HEK293 (cell line): ENCODE data around the gene KCNIP4.

Source experiments
- CTCF ChIA-PET: fragments of 350-600 bp; formaldehyde crosslinking; extraction: SDS; loops from one replicate; lab custom pipeline; 2021; ENCODE audit warnings: antibody characterized with exemption; lab: Yijun Ruan, JAX
- POLR2A ChIA-PET: fragments of 300-600 bp; formaldehyde crosslinking; extraction: SDS; loops from one replicate; lab custom pipeline; 2020; ENCODE audit warnings: antibody characterized with exemption, inconsistent platforms; lab: Yijun Ruan, JAX
- H3K27ac ChIP-seq: fragments of 200-500 bp; sonication (Bioruptor generic); 2 replicates; pipeline ENCODE4 v1.5.1; 2014; ENCODE audit warnings: low read depth, low read length, control low read depth, inconsistent platforms; ENCODE audit errors: extremely low read depth
- H3K36me3 ChIP-seq, 2 experiments: fragments of 200-500 bp in 1 of 2; sonication (Bioruptor generic) in 1 of 2; 1 replicate in 1 of 2; 2 replicates in 1 of 2; pipeline ENCODE4 v1.5.1; 2014 to 2017; ENCODE audit warnings: inconsistent platforms in 2 of 2, low read length in 2 of 2; ENCODE audit not compliant: control insufficient read depth in 2 of 2, insufficient read depth in 1 of 2
- H3K4me1 ChIP-seq: fragments of 200-500 bp; sonication (Bioruptor generic); 2 replicates; pipeline ENCODE4 v1.5.1; 2014; ENCODE audit warnings: mild to moderate bottlenecking, low read length, inconsistent platforms; ENCODE audit not compliant: control insufficient read depth, insufficient read depth
- H3K4me3 ChIP-seq: 2 replicates; pipeline ENCODE4 v1.5.1; 2011; ENCODE audit warnings: low read depth, mild to moderate bottlenecking, control low read depth, low read length, moderate library complexity
- H3K9me3 ChIP-seq: fragments of 200-500 bp; sonication (Bioruptor generic); 2 replicates; pipeline ENCODE4 v1.5.1; 2014; ENCODE audit warnings: low read depth, low read length, inconsistent platforms; ENCODE audit not compliant: control insufficient read depth, insufficient read depth
- BCL11A ChIP-seq: fragments of 450-650 bp; formaldehyde crosslinking; IDR thresholded peaks from 2 replicates; pipeline ENCODE4 v1.5.1; 2016; ENCODE audit warnings: low read depth, missing biosample characterization, missing genetic modification characterization
- GFI1B ChIP-seq: fragments of 450-650 bp; formaldehyde crosslinking; IDR thresholded peaks from 2 replicates; pipeline ENCODE4 v1.5.1; 2016; ENCODE audit warnings: missing biosample characterization, missing genetic modification characterization
- OVOL3 ChIP-seq: fragments of 450-650 bp; formaldehyde crosslinking; IDR thresholded peaks from 2 replicates; pipeline ENCODE4 v1.5.1; 2016; ENCODE audit warnings: missing biosample characterization, missing genetic modification characterization
- REPIN1 ChIP-seq: fragments of 450-650 bp; formaldehyde crosslinking; IDR thresholded peaks from 2 replicates; pipeline ENCODE4 v1.5.1; 2017; ENCODE audit warnings: missing biosample characterization, missing genetic modification characterization, low read depth
- ZBTB1 ChIP-seq: fragments of 450-650 bp; formaldehyde crosslinking; IDR thresholded peaks from 2 replicates; pipeline ENCODE4 v1.5.1; 2016; ENCODE audit warnings: missing biosample characterization, missing genetic modification characterization
- ZBTB17 ChIP-seq: fragments of 450-650 bp; formaldehyde crosslinking; IDR thresholded peaks from 2 replicates; pipeline ENCODE4 v1.5.1; 2016; ENCODE audit warnings: missing biosample characterization, missing genetic modification characterization
- ZNF138 ChIP-seq: fragments of 450-650 bp; formaldehyde crosslinking; IDR thresholded peaks from 2 replicates; pipeline ENCODE4 v1.5.1; 2016; ENCODE audit warnings: missing biosample characterization, missing genetic modification characterization, borderline replicate concordance
- ZNF140 ChIP-seq: fragments of 450-650 bp; formaldehyde crosslinking; IDR thresholded peaks from 2 replicates; pipeline ENCODE4 v1.5.1; 2016; ENCODE audit warnings: missing biosample characterization, missing genetic modification characterization
- ZNF24 ChIP-seq: fragments of 450-650 bp; formaldehyde crosslinking; IDR thresholded peaks from 2 replicates; pipeline ENCODE4 v1.5.1; 2016; ENCODE audit warnings: missing biosample characterization, missing genetic modification characterization
- ZNF521 ChIP-seq: fragments of 450-650 bp; formaldehyde crosslinking; IDR thresholded peaks from 2 replicates; pipeline ENCODE4 v1.5.1; 2017; ENCODE audit warnings: missing biosample characterization, mild to moderate bottlenecking, missing genetic modification characterization
- ZNF585B ChIP-seq: fragments of 450-650 bp; formaldehyde crosslinking; IDR thresholded peaks from 2 replicates; pipeline ENCODE4 v1.5.1; 2016; ENCODE audit warnings: missing biosample characterization, missing genetic modification characterization
- ZNF623 ChIP-seq: fragments of 450-650 bp; formaldehyde crosslinking; IDR thresholded peaks from 2 replicates; pipeline ENCODE4 v1.5.1; 2016; ENCODE audit warnings: missing biosample characterization, missing genetic modification characterization
- ZNF629 ChIP-seq: fragments of 450-650 bp; formaldehyde crosslinking; IDR thresholded peaks from 2 replicates; pipeline ENCODE4 v1.5.1; 2017; ENCODE audit warnings: missing biosample characterization, missing genetic modification characterization
- TF ChIP-seq, protein P1 (sequence below): fragments of 450-650 bp; formaldehyde crosslinking; IDR thresholded peaks from 2 replicates; pipeline ENCODE4 v1.5.1; 2016; ENCODE audit warnings: missing biosample characterization, missing genetic modification characterization
- TF ChIP-seq, protein P2 (sequence below): fragments of 450-650 bp; formaldehyde crosslinking; IDR thresholded peaks from 2 replicates; pipeline ENCODE4 v1.5.1; 2016; ENCODE audit warnings: missing biosample characterization, missing genetic modification characterization
- TF ChIP-seq, protein P3 (sequence below): fragments of 450-650 bp; formaldehyde crosslinking; IDR thresholded peaks from 2 replicates; pipeline ENCODE4 v1.5.1; 2016; ENCODE audit warnings: missing biosample characterization, missing genetic modification characterization, borderline replicate concordance
- TF ChIP-seq, protein P4 (sequence below): fragments of 450-650 bp; formaldehyde crosslinking; IDR thresholded peaks from 2 replicates; pipeline ENCODE4 v1.5.1; 2016; ENCODE audit warnings: missing biosample characterization, missing genetic modification characterization
- TF ChIP-seq, protein P5 (sequence below): fragments of 450-650 bp; formaldehyde crosslinking; IDR thresholded peaks from 2 replicates; pipeline ENCODE4 v1.5.1; 2016; ENCODE audit warnings: missing biosample characterization, missing genetic modification characterization
- TF ChIP-seq, protein P6 (sequence below): fragments of 450-650 bp; formaldehyde crosslinking; IDR thresholded peaks from 2 replicates; pipeline ENCODE4 v1.5.1; 2016; ENCODE audit warnings: missing biosample characterization, missing genetic modification characterization

Gene KCNIP4

DNA sequence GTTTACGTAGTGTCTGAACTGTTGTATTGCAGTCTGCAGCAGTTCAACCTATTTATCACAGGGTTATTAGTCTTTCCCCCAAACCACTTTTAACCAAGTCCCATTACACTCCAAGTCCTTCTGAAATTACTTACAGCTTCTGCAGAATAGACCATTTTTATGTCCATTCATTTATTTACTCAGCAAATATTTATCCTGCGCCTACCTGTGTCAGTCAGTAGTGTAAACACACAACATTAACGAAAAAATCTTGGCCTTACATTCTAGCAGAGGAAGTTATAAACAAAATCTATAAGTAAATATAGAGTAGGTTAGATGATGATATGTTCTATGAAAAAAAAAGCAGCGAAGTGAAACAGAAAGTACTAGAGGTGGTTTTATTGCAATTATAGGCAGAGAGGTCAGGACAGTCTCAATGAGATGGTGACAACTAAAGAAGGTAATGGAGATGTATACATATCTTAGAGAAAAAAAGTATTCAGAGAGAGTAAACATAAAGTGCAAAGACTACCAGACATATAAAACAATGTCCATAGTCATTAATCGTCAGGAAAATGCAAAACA lies 534.7 kb downstream of the KCNIP4 start:
- CTCF ChIA-PET: no interaction called here
- Histone ChIP-seq H3K9me3 (no peaks in the 10 kb centered on the region), H3K36me3 (no peaks in the 10 kb centered on the region), H3K27ac (no peak overlapping the region), H3K4me3 (no peak overlapping the region), H3K4me1 (no peaks in the 10 kb centered on the region)
- TF ChIP-seq ZBTB17 (tag by site-specific recombination) (no peak), ZNF629 (tag by site-specific recombination) (no peak)
- POLR2A ChIA-PET: no interaction called here

DNA sequence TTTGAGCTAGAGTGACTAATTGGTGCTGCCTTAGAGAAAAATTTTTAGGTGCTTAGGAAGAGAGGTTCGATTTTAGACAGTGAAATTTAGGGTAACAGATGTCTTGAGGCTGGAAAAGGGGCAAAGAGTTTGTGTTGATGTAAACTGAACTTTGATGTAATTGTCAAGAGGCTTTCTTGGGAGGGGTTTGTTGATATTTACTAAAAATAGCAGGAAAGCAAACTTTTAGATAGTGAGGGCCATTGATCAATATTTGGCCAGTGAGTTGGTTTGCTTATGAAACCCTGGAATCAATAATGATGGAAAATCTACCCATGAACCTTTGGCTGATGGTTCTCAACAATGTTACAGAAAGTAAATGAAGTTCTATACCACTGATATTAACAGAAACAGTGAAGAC lies 537.5 kb downstream of the KCNIP4 start:
- Histone ChIP-seq H3K9me3 (no peaks in the 10 kb centered on the region), H3K36me3 (no peaks in the 10 kb centered on the region), H3K4me1 (no peaks in the 10 kb centered on the region), H3K4me3 (no peak overlapping the region), H3K27ac (no peak overlapping the region)
- TF ChIP-seq ZNF24 (tag by site-specific recombination) (no peak), BCL11A (no peak), ZBTB1 (no peak), ZNF585B (tag by site-specific recombination) (no peak), ZNF138 (no peak), GFI1B (tag by site-specific recombination) (no peak), ZNF521 (tag by site-specific recombination) (no peak), ZNF623 (tag by site-specific recombination) (no peak), OVOL3 (no peak), ZNF140 (tag by site-specific recombination) (no peak), REPIN1 (tag by site-specific recombination) (no peak)
- TF ChIP-seq, protein P1, sequence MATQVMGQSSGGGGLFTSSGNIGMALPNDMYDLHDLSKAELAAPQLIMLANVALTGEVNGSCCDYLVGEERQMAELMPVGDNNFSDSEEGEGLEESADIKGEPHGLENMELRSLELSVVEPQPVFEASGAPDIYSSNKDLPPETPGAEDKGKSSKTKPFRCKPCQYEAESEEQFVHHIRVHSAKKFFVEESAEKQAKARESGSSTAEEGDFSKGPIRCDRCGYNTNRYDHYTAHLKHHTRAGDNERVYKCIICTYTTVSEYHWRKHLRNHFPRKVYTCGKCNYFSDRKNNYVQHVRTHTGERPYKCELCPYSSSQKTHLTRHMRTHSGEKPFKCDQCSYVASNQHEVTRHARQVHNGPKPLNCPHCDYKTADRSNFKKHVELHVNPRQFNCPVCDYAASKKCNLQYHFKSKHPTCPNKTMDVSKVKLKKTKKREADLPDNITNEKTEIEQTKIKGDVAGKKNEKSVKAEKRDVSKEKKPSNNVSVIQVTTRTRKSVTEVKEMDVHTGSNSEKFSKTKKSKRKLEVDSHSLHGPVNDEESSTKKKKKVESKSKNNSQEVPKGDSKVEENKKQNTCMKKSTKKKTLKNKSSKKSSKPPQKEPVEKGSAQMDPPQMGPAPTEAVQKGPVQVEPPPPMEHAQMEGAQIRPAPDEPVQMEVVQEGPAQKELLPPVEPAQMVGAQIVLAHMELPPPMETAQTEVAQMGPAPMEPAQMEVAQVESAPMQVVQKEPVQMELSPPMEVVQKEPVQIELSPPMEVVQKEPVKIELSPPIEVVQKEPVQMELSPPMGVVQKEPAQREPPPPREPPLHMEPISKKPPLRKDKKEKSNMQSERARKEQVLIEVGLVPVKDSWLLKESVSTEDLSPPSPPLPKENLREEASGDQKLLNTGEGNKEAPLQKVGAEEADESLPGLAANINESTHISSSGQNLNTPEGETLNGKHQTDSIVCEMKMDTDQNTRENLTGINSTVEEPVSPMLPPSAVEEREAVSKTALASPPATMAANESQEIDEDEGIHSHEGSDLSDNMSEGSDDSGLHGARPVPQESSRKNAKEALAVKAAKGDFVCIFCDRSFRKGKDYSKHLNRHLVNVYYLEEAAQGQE (tag by site-specific recombination): no peak
- TF ChIP-seq, protein P2, sequence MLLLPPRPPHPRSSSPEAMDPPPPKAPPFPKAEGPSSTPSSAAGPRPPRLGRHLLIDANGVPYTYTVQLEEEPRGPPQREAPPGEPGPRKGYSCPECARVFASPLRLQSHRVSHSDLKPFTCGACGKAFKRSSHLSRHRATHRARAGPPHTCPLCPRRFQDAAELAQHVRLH (tag by site-specific recombination): no peak
- TF ChIP-seq, protein P3, sequence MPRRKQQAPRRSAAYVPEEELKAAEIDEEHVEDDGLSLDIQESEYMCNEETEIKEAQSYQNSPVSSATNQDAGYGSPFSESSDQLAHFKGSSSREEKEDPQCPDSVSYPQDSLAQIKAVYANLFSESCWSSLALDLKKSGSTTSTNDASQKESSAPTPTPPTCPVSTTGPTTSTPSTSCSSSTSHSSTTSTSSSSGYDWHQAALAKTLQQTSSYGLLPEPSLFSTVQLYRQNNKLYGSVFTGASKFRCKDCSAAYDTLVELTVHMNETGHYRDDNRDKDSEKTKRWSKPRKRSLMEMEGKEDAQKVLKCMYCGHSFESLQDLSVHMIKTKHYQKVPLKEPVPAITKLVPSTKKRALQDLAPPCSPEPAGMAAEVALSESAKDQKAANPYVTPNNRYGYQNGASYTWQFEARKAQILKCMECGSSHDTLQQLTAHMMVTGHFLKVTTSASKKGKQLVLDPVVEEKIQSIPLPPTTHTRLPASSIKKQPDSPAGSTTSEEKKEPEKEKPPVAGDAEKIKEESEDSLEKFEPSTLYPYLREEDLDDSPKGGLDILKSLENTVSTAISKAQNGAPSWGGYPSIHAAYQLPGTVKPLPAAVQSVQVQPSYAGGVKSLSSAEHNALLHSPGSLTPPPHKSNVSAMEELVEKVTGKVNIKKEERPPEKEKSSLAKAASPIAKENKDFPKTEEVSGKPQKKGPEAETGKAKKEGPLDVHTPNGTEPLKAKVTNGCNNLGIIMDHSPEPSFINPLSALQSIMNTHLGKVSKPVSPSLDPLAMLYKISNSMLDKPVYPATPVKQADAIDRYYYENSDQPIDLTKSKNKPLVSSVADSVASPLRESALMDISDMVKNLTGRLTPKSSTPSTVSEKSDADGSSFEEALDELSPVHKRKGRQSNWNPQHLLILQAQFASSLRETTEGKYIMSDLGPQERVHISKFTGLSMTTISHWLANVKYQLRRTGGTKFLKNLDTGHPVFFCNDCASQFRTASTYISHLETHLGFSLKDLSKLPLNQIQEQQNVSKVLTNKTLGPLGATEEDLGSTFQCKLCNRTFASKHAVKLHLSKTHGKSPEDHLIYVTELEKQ: no peak
- TF ChIP-seq, protein P4, sequence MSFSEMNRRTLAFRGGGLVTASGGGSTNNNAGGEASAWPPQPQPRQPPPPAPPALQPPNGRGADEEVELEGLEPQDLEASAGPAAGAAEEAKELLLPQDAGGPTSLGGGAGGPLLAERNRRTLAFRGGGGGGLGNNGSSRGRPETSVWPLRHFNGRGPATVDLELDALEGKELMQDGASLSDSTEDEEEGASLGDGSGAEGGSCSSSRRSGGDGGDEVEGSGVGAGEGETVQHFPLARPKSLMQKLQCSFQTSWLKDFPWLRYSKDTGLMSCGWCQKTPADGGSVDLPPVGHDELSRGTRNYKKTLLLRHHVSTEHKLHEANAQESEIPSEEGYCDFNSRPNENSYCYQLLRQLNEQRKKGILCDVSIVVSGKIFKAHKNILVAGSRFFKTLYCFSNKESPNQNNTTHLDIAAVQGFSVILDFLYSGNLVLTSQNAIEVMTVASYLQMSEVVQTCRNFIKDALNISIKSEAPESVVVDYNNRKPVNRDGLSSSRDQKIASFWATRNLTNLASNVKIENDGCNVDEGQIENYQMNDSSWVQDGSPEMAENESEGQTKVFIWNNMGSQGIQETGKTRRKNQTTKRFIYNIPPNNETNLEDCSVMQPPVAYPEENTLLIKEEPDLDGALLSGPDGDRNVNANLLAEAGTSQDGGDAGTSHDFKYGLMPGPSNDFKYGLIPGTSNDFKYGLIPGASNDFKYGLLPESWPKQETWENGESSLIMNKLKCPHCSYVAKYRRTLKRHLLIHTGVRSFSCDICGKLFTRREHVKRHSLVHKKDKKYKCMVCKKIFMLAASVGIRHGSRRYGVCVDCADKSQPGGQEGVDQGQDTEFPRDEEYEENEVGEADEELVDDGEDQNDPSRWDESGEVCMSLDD: no peak
- TF ChIP-seq, protein P5, sequence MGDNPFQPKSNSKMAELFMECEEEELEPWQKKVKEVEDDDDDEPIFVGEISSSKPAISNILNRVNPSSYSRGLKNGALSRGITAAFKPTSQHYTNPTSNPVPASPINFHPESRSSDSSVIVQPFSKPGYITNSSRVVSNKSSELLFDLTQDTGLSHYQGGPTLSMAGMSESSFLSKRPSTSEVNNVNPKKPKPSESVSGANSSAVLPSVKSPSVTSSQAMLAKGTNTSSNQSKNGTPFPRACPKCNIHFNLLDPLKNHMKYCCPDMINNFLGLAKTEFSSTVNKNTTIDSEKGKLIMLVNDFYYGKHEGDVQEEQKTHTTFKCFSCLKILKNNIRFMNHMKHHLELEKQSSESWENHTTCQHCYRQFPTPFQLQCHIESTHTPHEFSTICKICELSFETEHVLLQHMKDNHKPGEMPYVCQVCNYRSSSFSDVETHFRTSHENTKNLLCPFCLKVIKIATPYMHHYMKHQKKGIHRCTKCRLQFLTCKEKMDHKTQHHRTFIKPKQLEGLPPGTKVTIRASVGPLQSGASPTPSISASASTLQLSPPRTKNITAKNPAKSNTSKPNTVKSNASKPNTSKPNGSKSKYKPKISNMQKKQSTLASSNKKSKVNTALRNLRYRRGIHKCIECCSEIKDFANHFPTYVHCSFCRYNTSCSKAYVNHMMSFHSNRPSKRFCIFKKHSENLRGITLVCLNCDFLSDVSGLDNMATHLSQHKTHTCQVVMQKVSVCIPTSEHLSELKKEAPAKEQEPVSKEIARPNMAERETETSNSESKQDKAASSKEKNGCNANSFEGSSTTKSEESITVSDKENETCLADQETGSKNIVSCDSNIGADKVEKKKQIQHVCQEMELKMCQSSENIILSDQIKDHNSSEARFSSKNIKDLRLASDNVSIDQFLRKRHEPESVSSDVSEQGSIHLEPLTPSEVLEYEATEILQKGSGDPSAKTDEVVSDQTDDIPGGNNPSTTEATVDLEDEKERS (tag by site-specific recombination): no peak
- TF ChIP-seq, protein P6, sequence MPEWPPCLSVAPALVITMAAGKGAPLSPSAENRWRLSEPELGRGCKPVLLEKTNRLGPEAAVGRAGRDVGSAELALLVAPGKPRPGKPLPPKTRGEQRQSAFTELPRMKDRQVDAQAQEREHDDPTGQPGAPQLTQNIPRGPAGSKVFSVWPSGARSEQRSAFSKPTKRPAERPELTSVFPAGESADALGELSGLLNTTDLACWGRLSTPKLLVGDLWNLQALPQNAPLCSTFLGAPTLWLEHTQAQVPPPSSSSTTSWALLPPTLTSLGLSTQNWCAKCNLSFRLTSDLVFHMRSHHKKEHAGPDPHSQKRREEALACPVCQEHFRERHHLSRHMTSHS (tag by site-specific recombination): no peak
- CTCF ChIA-PET: no interaction called here
- POLR2A ChIA-PET: no interaction called here
